ENCODE results near the gene TSKU.
"Not testable (repeated sequence)": the region's sequence is repeated elsewhere in the genome, so short reads cannot be mapped to it uniquely, and the experiment has no call there.

GRCh38 chr11:76826508-76826907 is 43.4 kb downstream of the TSKU start:
- not testable (repeated sequence) for TF ChIP-seq CTCF (conservative IDR thresholded peaks at IDR 0.05; ENCODE audit: low read depth in 2 of 2); EZH2 (IDR thresholded peaks at IDR 0.05; ENCODE audit: low read depth, unreplicated experiment); EZH2phosphoT487 (IDR thresholded peaks at IDR 0.05; ENCODE audit: unreplicated experiment); POLR2AphosphoS5 (IDR thresholded peaks at IDR 0.05; ENCODE audit: low read depth); JUNB (IDR thresholded peaks at IDR 0.05; ENCODE audit: unreplicated experiment); REST (IDR thresholded peaks at IDR 0.05; ENCODE audit: unreplicated experiment); CREB1 (CRISPR knock-in tag; IDR thresholded peaks at IDR 0.05; ENCODE audit: low read depth); ZNF114 (CRISPR knock-in tag; IDR thresholded peaks at IDR 0.05)

All from GM23338 (cell line).